ENCODE data around the gene USP22.

USP22 gene

GRCh38 chr17:21049457-21049856, 6.6 kb upstream of the USP22 start:
- no peak for DNase-seq (ENCODE audit: low read depth in 2 of 2)

- no peak for DNase-seq (ENCODE audit: low read depth in 2 of 2)
Observed at GRCh38 chr17:21046216-21046615, 3.4 kb upstream of the USP22 start.

- DNase-seq (ENCODE audit: low read depth in 2 of 2) = no peak
Observed at GRCh38 chr17:21044971-21045370, 2.2 kb upstream of the USP22 start.

GRCh38 chr17:21043296-21044232, 753 bp upstream of the USP22 start:
- peak; percentile 97 to 98 for DNase-seq (ENCODE audit: low read depth in 2 of 2)

GRCh38 chr17:21041741-21042457, 912 bp downstream of the USP22 start:
- peak in 1 of 2 experiments; percentile 49 for DNase-seq (ENCODE audit: low read depth in 2 of 2)

- no peak for DNase-seq (ENCODE audit: low read depth in 2 of 2)
Observed at GRCh38 chr17:21039839-21040575, 2.8 kb downstream of the USP22 start.

- no peak for DNase-seq (ENCODE audit: low read depth in 2 of 2)
Observed at GRCh38 chr17:21037117-21037803, 5.6 kb downstream of the USP22 start.

- no peak for DNase-seq (ENCODE audit: low read depth in 2 of 2)
Observed at GRCh38 chr17:21036361-21036881, 6.4 kb downstream of the USP22 start.

- DNase-seq (ENCODE audit: low read depth in 2 of 2) = no peak
Observed at GRCh38 chr17:21035406-21035805, 7.4 kb downstream of the USP22 start.

GRCh38 chr17:21034340-21035235, 8.2 kb downstream of the USP22 start:
- no peak for DNase-seq (ENCODE audit: low read depth in 2 of 2)

- DNase-seq (ENCODE audit: low read depth in 2 of 2) = no peak
Observed at GRCh38 chr17:21033350-21033749, 9.5 kb downstream of the USP22 start.

- no peak for DNase-seq (ENCODE audit: low read depth in 2 of 2)
Observed at GRCh38 chr17:21031756-21032396, 10.9 kb downstream of the USP22 start.

GRCh38 chr17:21030375-21030774, 12.4 kb downstream of the USP22 start:
- no peak for DNase-seq (ENCODE audit: low read depth in 2 of 2)

- DNase-seq (ENCODE audit: low read depth in 2 of 2) = no peak
Observed at GRCh38 chr17:21029515-21029914, 13.3 kb downstream of the USP22 start.

- DNase-seq (ENCODE audit: low read depth in 2 of 2) = peak in 1 of 2 experiments; percentile 29
Observed at GRCh38 chr17:21029036-21029435, 13.8 kb downstream of the USP22 start.

- DNase-seq (ENCODE audit: low read depth in 2 of 2) = no peak
Observed at GRCh38 chr17:21028192-21028591, 14.6 kb downstream of the USP22 start.

GRCh38 chr17:21027031-21027430, 15.8 kb downstream of the USP22 start:
- DNase-seq (ENCODE audit: low read depth in 2 of 2) = no peak

GRCh38 chr17:21025451-21025850, 17.4 kb downstream of the USP22 start:
- peak in 1 of 2 experiments; percentile 38 for DNase-seq (ENCODE audit: low read depth in 2 of 2)

- no peak for DNase-seq (ENCODE audit: low read depth in 2 of 2)
Observed at GRCh38 chr17:21024024-21024423, 18.8 kb downstream of the USP22 start.
